LoVo (cell line): Measurements from ENCODE around the gene PTGFRN.
"Not testable (repeated sequence)": the region's sequence is repeated elsewhere in the genome, so short reads cannot be mapped to it uniquely, and the experiment has no call there.

Experiments used
- DNase-seq: peaks from one replicate; pipeline ENCODE4 v3.0.0-alpha.2; 2016; ENCODE audit warnings: low spot score

Gene PTGFRN

DNA sequence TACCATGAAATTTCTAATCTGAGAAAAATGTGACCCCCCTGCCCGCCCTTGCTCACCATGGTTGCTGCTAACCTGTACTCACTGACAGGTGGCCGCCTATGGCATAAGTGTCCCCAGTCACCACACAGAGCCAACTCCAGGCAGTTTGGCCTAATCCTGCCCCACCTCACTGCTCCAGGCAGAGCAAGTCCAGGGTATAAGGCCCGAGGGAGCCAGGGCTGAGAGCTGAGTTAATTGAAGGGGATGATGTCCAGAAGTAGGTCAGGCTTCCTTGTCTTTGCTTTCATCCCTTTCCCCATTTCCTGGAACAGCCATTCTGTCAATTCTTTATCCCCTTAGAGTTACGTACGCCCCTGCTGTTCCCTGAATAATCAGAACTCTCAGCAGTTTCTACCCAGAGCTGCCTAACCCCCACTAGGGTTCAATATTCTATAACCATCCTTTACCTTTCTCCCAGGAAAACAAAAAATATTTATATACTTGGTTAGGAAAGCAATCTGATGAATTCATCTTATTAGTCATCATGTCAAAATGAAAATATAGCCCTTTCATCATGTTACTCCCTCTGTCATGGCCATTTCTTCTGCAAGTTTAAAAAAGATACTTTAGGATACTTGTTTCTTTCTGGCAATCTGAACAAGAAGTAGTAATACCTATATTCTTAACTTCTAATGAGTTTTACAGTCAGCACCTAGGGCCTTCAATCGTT is 62.4 kb downstream of the PTGFRN start:
- no peak for DNase-seq

DNA sequence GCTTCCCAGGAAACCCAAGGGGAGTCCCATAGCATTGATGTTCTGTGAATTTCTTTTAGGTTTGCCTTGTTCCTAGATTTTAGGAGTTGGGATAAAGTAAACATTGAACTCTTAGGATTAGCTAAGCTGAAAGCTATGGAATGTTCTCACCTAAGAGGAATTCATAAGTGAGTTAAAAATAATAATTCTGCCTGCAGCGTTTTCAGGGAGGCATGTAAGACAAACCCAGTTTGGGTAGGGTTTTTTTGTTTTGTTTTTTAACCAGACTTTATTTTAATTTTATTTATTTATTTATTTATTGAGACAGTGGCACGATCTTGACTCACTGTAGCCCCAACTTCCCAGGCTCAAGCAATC is 62.9 kb downstream of the PTGFRN start:
- no peak for DNase-seq

- not testable (repeated sequence) for DNase-seq
Observed at GRCh38 chr1:116980309-116980708, 70.6 kb downstream of the PTGFRN start.

GRCh38 chr1:116981521-116982037 is 71.9 kb downstream of the PTGFRN start:
- DNase-seq: no peak

- DNase-seq: no peak
Observed at GRCh38 chr1:116982319-116983004, 72.7 kb downstream of the PTGFRN start.

DNA sequence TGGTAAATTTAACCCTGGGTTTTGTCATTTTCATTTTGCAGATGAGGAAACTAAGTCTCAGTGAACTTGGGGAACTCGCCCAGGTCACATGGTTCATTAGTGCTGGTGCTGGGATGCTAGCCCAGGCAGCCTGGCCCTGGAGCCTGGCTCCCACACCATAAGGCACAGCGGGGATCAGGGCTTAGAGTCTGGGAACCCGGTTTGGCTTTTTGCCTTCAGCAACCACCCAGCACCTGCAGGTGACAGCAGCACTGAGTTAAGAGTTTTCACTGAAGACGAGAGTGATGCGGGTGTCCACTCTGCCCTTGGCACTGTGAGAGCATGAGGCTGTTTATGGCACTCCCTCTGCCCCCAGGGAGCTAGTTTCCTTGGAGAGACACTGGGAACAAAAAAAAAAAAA is 73.4 kb downstream of the PTGFRN start:
- DNase-seq: no peak

DNA sequence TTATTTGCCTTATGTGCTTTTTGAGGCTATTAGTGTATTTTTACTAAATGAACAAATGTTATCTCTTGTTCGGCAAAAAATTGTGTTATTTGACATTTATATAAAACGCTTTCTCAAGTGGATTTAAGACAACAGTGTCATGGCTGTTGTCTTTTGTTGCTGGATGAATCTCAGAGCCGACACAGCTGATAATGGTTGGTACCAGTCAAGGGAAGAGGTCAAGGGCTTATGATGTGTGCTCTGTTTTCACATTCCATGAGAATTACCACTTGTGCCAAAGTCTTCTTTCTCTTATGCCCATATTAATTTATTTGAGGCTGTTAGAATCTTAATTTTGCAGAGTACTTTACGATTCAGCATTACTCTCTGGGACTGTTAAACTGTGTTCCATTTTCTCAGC is 74.0 kb downstream of the PTGFRN start:
- DNase-seq: no peak

DNA sequence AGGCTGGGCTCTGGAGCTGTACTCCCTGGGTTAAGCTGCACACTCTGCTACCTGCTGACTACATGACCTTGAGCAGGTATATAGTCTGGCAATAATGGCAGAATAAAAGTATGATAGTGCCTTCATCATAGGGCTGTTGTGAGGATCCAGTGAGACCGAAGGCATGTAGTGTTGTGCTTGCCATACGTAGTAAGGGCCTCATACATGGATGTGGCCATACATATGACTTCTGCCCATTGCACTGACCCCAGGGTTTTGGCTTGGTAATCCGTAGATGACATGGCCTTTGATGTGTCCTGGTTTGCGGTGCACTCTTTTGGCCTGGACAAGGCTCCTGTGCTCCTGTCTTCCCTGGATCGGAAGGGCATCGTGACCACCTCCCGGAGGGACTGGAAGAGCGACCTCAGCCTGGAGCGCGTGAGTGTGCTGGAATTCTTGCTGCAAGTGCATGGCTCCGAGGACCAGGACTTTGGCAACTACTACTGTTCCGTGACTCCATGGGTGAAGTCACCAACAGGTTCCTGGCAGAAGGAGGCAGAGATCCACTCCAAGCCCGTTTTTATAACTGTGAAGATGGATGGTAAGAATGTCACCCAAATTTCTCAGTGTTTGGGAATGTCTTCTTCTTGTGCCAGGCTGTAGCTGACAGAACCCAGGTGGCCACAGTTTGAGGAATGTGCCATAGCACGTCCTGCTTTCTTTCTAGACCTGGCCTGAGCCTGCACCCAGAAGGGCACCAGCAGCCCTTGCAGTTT is 74.9 kb downstream of the PTGFRN start:
- DNase-seq: no peak

GRCh38 chr1:116986421-116987255 is 76.9 kb downstream of the PTGFRN start:
- no peak for DNase-seq

GRCh38 chr1:116987256-116987555 is 77.5 kb downstream of the PTGFRN start:
- no peak for DNase-seq

GRCh38 chr1:116988248-116988647 is 78.5 kb downstream of the PTGFRN start:
- DNase-seq: no peak

GRCh38 chr1:116988908-116989307 is 79.2 kb downstream of the PTGFRN start:
- no peak for DNase-seq

- DNase-seq: no peak
Observed at GRCh38 chr1:116989835-116990234, 80.1 kb downstream of the PTGFRN start.

GRCh38 chr1:116990612-116991151 is 81.0 kb downstream of the PTGFRN start:
- DNase-seq: no peak

DNA sequence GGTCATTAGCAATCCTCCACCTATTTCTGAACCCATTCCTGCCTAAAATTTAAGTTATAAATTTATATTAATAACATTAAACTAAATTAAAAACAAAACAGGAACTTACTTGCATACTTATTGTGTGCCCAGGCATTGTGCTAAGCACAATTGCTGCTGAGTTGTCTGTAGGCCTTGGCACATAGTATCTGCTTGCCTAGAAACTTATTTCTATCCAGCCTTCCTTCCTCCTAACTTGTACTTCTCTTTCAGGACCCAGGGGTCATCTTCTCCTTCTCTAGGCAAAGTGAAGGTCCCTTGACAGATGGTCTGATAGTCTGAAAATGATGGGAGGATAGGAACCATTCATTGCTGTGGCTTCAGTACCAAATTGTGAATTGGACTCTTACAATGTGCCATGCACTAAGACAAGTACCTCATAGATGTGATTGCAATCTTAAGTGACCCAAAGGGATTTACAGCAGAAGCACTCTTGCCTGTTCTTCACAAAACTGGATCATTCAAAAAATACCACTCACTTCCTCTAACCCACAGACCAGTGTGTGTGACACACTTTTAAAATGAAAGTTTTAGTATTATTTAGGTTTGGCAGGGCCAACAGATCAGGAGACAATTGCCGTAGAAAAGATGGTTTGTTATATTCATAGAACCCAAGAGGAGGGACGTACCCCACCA is 81.6 kb downstream of the PTGFRN start:
- no peak for DNase-seq

- no peak for DNase-seq
Observed at GRCh38 chr1:116991918-116992317, 82.2 kb downstream of the PTGFRN start.

GRCh38 chr1:116993286-116993685 is 83.6 kb downstream of the PTGFRN start:
- no peak for DNase-seq

GRCh38 chr1:116994411-116994810 is 84.7 kb downstream of the PTGFRN start:
- DNase-seq: no peak

GRCh38 chr1:116997066-116997465 is 87.3 kb downstream of the PTGFRN start:
- DNase-seq: no peak

- no peak for DNase-seq
Observed at GRCh38 chr1:116997636-116998035, 87.9 kb downstream of the PTGFRN start.

- DNase-seq: no peak
Observed at GRCh38 chr1:116999596-116999995, 89.9 kb downstream of the PTGFRN start.
